OCI-M2 (cell line): ENCODE data around the gene CKMT2.

Source experiments
- DNase-seq: peaks from one replicate; lab custom pipeline; 2025; ENCODE audit not compliant: unreplicated experiment; lab: John Stamatoyannopoulos, UW

Gene CKMT2

DNA sequence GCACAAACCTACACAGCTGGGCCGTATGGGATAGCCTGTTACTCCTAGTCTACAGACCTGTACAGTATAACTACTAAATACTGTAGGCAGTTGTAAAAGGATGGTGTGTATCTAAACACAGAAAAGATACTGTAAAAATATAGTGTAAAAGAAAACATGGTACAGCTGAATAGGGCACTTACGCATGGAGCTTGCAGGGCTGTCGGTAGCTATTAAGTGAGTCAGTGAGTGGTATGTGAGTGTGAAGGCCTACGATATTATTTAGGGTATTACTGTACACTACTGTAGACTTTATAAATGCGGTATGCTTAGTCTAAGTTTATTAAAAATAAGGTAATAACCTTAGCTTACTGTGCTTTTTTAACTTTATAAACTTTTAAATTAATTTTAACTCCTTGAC lies 69.5 kb downstream of the CKMT2 start:
- no peak for DNase-seq

DNA sequence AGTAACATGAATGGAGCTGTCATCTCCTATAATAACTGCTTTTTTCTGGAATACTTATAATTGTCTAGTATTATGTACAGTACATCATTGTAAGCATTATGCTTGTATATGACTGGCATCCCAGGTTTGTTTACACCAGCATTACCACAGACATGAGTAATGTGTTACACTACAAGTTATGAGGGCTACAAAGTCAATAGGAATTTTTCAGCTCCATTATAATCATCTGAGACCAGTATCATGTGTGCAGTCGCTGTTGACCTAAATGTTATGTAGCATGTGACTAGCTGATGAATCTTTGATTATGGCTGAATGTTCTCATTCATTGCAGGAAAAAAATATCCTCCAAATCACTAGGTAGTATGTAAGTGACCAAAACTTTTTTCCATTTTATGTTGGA lies 70.4 kb downstream of the CKMT2 start:
- no peak for DNase-seq

GRCh38 chr5:81305785-81306184 lies 72.7 kb downstream of the CKMT2 start:
- no peak for DNase-seq

GRCh38 chr5:81308836-81309235 lies 75.7 kb downstream of the CKMT2 start:
- no peak for DNase-seq

- DNase-seq: no peak
Measured at GRCh38 chr5:81310402-81311063, 77.4 kb downstream of the CKMT2 start.

DNA sequence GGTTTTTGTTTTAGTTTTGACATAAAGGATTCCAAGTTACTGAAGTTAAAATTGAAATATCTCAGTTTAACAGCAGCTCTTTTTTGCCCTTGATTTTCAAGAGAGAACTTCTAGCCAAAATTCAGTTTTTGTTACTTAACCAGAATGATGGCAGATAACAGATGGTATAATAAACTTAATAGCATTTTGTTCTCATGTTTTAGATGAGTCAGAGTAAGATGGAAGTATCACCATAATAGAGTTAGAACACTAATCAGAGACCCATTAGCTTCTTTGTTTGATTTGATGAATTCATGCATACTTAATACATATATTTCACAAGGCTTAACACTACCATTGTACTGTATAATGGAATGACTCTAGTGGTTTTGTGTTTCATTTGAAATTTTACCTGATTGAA lies 80.2 kb downstream of the CKMT2 start:
- DNase-seq: no peak

DNA sequence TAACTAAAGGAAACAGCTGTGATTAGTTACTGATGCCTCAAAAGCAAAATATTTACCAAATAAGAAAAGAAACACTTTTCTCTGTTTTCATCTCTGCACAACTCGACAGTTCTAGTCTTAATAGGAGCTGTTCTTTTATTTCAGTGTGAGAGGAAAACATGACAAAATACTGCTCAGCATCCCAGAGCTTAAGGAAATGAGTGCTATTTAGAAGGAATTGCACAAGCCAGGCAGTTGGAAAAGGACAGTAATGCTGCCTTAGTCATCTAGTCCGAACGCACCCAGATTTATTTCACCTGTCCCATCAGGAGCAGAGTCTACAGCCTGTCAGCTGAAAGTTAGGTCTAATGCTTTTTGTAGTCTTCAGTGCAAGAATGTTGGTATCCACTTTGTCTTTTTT lies 80.6 kb downstream of the CKMT2 start:
- no peak for DNase-seq

GRCh38 chr5:81314581-81314980 lies 81.5 kb downstream of the CKMT2 start:
- DNase-seq: no peak

- no peak for DNase-seq
Measured at GRCh38 chr5:81315336-81315735, 82.2 kb downstream of the CKMT2 start.

DNA sequence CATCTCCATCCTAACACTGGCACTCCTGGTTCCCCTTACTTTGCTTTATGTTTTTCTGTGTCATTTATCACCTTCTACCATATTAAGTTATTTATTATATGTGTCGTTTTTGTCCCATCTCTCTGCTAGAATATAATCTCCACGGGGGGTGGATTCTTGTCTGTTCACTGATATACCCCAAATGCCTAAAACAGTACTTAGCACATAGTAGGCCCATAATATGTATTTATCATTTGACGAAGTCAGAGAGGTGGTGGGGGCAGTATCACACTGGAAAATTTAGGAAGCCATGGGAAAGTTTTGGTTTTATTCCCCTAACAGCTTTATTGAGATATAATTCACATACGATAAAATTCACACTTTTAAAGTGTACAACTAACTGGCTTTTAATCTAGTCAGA lies 82.7 kb downstream of the CKMT2 start:
- no peak for DNase-seq
